AG04450 (cell line): Measurements from ENCODE around the gene CCDC136. TPM values are rescaled to one million over a fixed set of nuclear protein-coding genes. Genes with fewer than 3 reads are reported as not detected.

Experiments
- CTCF ChIA-PET: fragments of 300-600, 350-600 bp; formaldehyde crosslinking; extraction: SDS; loops from one replicate; lab custom pipeline; 2022; ENCODE audit warnings: antibody characterized with exemption, inconsistent platforms; lab: Charles Lee
- POLR2A ChIA-PET: fragments of 350-600 bp; formaldehyde crosslinking; extraction: SDS; loops from one replicate; lab custom pipeline; 2021; ENCODE audit warnings: antibody characterized with exemption, inconsistent platforms; lab: Yijun Ruan, JAX
- DNase-seq: peaks from one replicate; pipeline ENCODE4 v3.0.0-alpha.2; 2011; ENCODE audit warnings: low read depth, low spot score
- H3K27ac ChIP-seq: one replicate; pipeline ENCODE4 v1.5.1; 2012; ENCODE audit warnings: low read depth, low read length, control low read depth
- H3K27me3 ChIP-seq: one replicate; pipeline ENCODE4 v1.6.0; 2012; ENCODE audit warnings: low read length; ENCODE audit not compliant: control insufficient read depth, insufficient read depth
- H3K4me3 ChIP-seq: 2 replicates; pipeline ENCODE4 v1.5.1; 2011; ENCODE audit warnings: mild to moderate bottlenecking, low read depth, low read length, control low read depth
- H3K9me3 ChIP-seq: 2 replicates; pipeline ENCODE4 v1.5.1; 2012; ENCODE audit warnings: low read length; ENCODE audit not compliant: control insufficient read depth, insufficient read depth
- polyA plus RNA-seq: library from polyadenylated mRNA; depleted of rRNA; stranded (reverse); fragments of >200 nt; gene quantifications from 2 replicates; pipeline ENCODE4 v1.2.3, GENCODE V29; 2011
- TF ChIP-seq, protein P1 (sequence below): IDR thresholded peaks from 2 replicates; pipeline ENCODE4 v1.5.1; 2011; ENCODE audit warnings: low read depth, low read length, control low read depth, inconsistent platforms

CCDC136 gene
- polyA plus RNA-seq, 1 experiment, result 19.7 TPM

GRCh38 chr7:128826916-128827247 lies 35.1 kb downstream of the CCDC136 start:
- TF ChIP-seq, protein P1, sequence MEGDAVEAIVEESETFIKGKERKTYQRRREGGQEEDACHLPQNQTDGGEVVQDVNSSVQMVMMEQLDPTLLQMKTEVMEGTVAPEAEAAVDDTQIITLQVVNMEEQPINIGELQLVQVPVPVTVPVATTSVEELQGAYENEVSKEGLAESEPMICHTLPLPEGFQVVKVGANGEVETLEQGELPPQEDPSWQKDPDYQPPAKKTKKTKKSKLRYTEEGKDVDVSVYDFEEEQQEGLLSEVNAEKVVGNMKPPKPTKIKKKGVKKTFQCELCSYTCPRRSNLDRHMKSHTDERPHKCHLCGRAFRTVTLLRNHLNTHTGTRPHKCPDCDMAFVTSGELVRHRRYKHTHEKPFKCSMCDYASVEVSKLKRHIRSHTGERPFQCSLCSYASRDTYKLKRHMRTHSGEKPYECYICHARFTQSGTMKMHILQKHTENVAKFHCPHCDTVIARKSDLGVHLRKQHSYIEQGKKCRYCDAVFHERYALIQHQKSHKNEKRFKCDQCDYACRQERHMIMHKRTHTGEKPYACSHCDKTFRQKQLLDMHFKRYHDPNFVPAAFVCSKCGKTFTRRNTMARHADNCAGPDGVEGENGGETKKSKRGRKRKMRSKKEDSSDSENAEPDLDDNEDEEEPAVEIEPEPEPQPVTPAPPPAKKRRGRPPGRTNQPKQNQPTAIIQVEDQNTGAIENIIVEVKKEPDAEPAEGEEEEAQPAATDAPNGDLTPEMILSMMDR, result no peak
- POLR2A ChIA-PET, result interaction anchor here (0.7 kb wide), 1 partner anchor 45 kb away, joined by 5 read pairs; no protein-coding TSS in a partner anchor
- Histone ChIP-seq H3K27me3 (no peaks in the 10 kb centered on the region), H3K4me3 (no peak overlapping the region), H3K27ac (peak overlapping the region; percentile 90), H3K9me3 (no peaks in the 10 kb centered on the region; the same call in 1 of the 2 replicates)
- CTCF ChIA-PET, result no interaction called here
- DNase-seq, result no peak

- no peaks in the 10 kb centered on the region; the same call in 1 of the 2 replicates for H3K9me3 ChIP-seq
- ChIA-PET POLR2A (interaction anchor here (0.6 to 1.8 kb wide), 6 partner anchors 9 to 89 kb away, joined by 3 to 8 read pairs (median 5); partner anchors contain the start of gene CALU), CTCF (interaction anchor here (0.8 kb wide), 1 partner anchor 8 kb away, joined by 3 read pairs; no protein-coding TSS in a partner anchor)
- no peaks in the 10 kb centered on the region for H3K27me3 ChIP-seq
- TF ChIP-seq, protein P1, result no peak
- peak overlapping the region; percentile 90 for H3K27ac ChIP-seq
- DNase-seq, result no peak
- H3K4me3 ChIP-seq, result no peak overlapping the region
Measured at GRCh38 chr7:128827248-128827958, 35.6 kb downstream of the CCDC136 start.

DNA sequence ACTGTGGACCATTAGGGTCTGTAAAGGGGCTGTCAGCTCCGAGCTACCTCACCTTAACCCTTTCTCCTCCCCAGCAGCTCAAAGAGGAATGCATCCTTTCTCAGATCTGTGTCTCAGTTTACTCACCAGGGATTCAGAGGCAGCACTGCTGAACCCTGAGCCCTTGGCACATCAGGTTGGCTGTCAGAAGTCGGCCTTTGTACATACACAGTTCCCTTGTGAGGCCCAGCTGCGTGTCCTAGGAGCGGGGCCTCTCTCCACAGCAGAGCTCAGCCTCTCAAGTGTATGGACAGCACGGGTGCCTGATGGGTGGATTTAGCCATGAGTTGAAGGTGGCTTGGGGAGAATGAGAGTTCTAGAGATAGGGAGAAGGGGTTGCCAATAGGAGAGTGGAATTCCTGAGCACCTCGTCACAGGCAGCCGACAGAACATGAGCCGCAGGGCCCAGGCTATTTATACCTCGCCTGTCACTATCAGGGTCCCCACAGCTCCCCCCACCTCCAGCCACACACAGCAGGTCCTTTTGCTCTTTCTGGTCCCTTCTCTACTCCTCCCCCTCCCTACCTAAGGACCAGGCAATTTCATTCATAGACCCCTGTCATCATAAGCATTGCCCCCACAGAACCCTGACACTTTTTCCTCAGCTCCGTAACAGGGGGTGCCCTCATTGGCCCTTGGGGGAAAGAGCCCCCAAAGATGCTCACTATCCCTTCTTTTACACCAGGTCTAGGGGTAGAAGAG lies 36.4 kb downstream of the CCDC136 start:
- ChIA-PET POLR2A (interaction anchor here (0.6 to 1.8 kb wide), 6 partner anchors 8 to 90 kb away, joined by 3 to 8 read pairs (median 4); partner anchors contain the start of gene CALU), CTCF (interaction anchor here (0.7 to 0.8 kb wide), 2 partner anchors 9 kb away, joined by 3 to 9 read pairs; no protein-coding TSS in a partner anchor)
- TF ChIP-seq, protein P1, result no peak
- Histone ChIP-seq H3K9me3 (no peaks in the 10 kb centered on the region; the same call in 1 of the 2 replicates), H3K27me3 (no peaks in the 10 kb centered on the region), H3K4me3 (no peak overlapping the region), H3K27ac (peak overlapping the region; percentile 90)
- DNase-seq, result no peak

- Histone ChIP-seq H3K27ac (peak overlapping the region; percentile 87), H3K27me3 (no peaks in the 10 kb centered on the region), H3K9me3 (no peaks in the 10 kb centered on the region; the same call in 1 of the 2 replicates), H3K4me3 (peak overlapping the region; percentile 48)
- DNase-seq, result no peak
- POLR2A ChIA-PET, result no interaction called here
- TF ChIP-seq, protein P1, result no peak
- CTCF ChIA-PET, result no interaction called here
Measured at GRCh38 chr7:128829391-128830166, 37.8 kb downstream of the CCDC136 start.
